H1 (cell line): ENCODE measurements around the gene TEAD4. TPM values are rescaled to one million over a fixed set of nuclear protein-coding genes. Genes with fewer than 3 reads are reported as not detected.

Source experiments
- CTCF ChIA-PET: fragments of 300-600 bp; sonication (Branson Sonifier 250); formaldehyde crosslinking; loops from one replicate; lab custom pipeline; 2021; ENCODE audit not compliant: partially characterized antibody; lab: Charles Lee
- POLR2A ChIA-PET: fragments of 300-600 bp; sonication (Branson Sonifier 250); formaldehyde crosslinking; loops from one replicate; lab custom pipeline; 2021; ENCODE audit warnings: inconsistent platforms; ENCODE audit not compliant: partially characterized antibody; lab: Charles Lee
- DNase-seq, 2 experiments: peaks; one replicate each; pipeline versions ENCODE4 v3.0.0 to v3.0.0-alpha.2; 2010 to 2022; ENCODE audit warnings: low spot score in 2 of 2, low read depth in 1 of 2, mixed read lengths in 1 of 2
- FAIRE-seq: peaks from 2 replicates; lab custom pipeline; 2011; peaks lifted over from hg19 to GRCh38; lab: Jason Lieb, UNC
- H2AFZ ChIP-seq: 2 replicates; pipeline ENCODE4 v1.8.1; 2012; ENCODE audit warnings: low read length, inconsistent platforms
- H2AK5ac ChIP-seq: 2 replicates; pipeline ENCODE4 v1.6.1; 2013; ENCODE audit warnings: low read depth, low read length
- H2BK120ac ChIP-seq: replicated peaks from 2 replicates; pipeline ENCODE3; 2013; ENCODE audit warnings: low read depth, low read length, inconsistent platforms
- H2BK12ac ChIP-seq: 2 replicates; pipeline ENCODE4 v1.6.1; 2013; ENCODE audit warnings: low read depth, low read length
- H2BK15ac ChIP-seq: 2 replicates; pipeline ENCODE4 v1.6.1; 2013; ENCODE audit warnings: low read length
- H2BK20ac ChIP-seq: 2 replicates; pipeline ENCODE4 v1.6.1; 2013; ENCODE audit warnings: low read length
- H2BK5ac ChIP-seq: 2 replicates; pipeline ENCODE4 v1.6.1; 2013; ENCODE audit warnings: low read depth, low read length
- H3K14ac ChIP-seq: 2 replicates; pipeline ENCODE4 v1.6.1; 2013; ENCODE audit warnings: inconsistent platforms; ENCODE audit not compliant: insufficient read length
- H3K18ac ChIP-seq: 2 replicates; pipeline ENCODE4 v1.6.1; 2013; ENCODE audit warnings: low read length; ENCODE audit errors: extremely low read depth
- H3K23ac ChIP-seq: 2 replicates; pipeline ENCODE4 v1.6.1; 2013; ENCODE audit warnings: inconsistent platforms; ENCODE audit not compliant: insufficient read length
- H3K23me2 ChIP-seq: 2 replicates; pipeline ENCODE4 v1.6.1; 2013; ENCODE audit warnings: low read depth, low read length
- H3K27ac ChIP-seq: 2 replicates; pipeline ENCODE4 v1.6.1; 2011; ENCODE audit warnings: low read depth, low read length, inconsistent platforms
- H3K27me3 ChIP-seq, 4 experiments: replicated peaks in 1 of 4; 1 replicate in 1 of 4; 2 replicates in 3 of 4; pipeline versions ENCODE4 v1.6.1 to v1.8.1; 2011 to 2013; ENCODE audit warnings: low read length in 3 of 4, mild to moderate bottlenecking in 3 of 4, inconsistent platforms in 2 of 4, mixed read lengths in 2 of 4, moderate library complexity in 1 of 4; ENCODE audit not compliant: control insufficient read depth in 3 of 4, insufficient read depth in 3 of 4; ENCODE audit errors: extremely low read depth in 1 of 4
- H3K36me3 ChIP-seq, 4 experiments: 2 replicates each; pipeline versions ENCODE4 v1.6.1 to v1.8.1; 2011 to 2013; ENCODE audit warnings: mild to moderate bottlenecking in 4 of 4, low read length in 3 of 4, moderate library complexity in 2 of 4, control low read depth in 1 of 4, inconsistent platforms in 1 of 4; ENCODE audit not compliant: insufficient read depth in 4 of 4, control insufficient read depth in 2 of 4
- H3K4ac ChIP-seq: replicated peaks from 2 replicates; pipeline ENCODE3; 2013; ENCODE audit warnings: low read length, low read depth, mixed read lengths, inconsistent platforms; ENCODE audit not compliant: insufficient read length
- H3K4me1 ChIP-seq, 4 experiments: replicated peaks in 1 of 4; 1 replicate in 1 of 4; 2 replicates in 3 of 4; pipeline versions ENCODE4 v1.6.1 to v1.8.1; 2011 to 2013; ENCODE audit warnings: low read length in 3 of 4, inconsistent platforms in 2 of 4, mixed read lengths in 1 of 4; ENCODE audit not compliant: insufficient read depth in 4 of 4, control insufficient read depth in 3 of 4
- H3K4me2 ChIP-seq, 2 experiments: 2 replicates each; pipeline versions ENCODE4 v1.6.1 to v1.8.1; 2011 to 2013; ENCODE audit warnings: low read depth in 2 of 2, low read length in 2 of 2, control low read depth in 1 of 2, inconsistent platforms in 1 of 2, mild to moderate bottlenecking in 1 of 2; ENCODE audit not compliant: insufficient read depth in 1 of 2
- H3K4me3 ChIP-seq, 4 experiments: fragments of 200-600, 300-600 bp in 1 of 4; sonication (generic), shearing (Covaris generic), sonication (Bioruptor Twin) in 1 of 4; 2 replicates each; pipeline versions ENCODE4 v1.5.1 to v1.8.1; 2011 to 2016; ENCODE audit warnings: low read length in 4 of 4, low read depth in 3 of 4, control low read depth in 2 of 4, inconsistent platforms in 2 of 4, mild to moderate bottlenecking in 2 of 4, mixed read lengths in 1 of 4, moderate library complexity in 1 of 4; ENCODE audit not compliant: insufficient read depth in 2 of 4; ENCODE audit errors: extremely low read depth in 1 of 4
- H3K56ac ChIP-seq: replicated peaks from 2 replicates; pipeline ENCODE3; 2013; ENCODE audit warnings: low read depth, mild to moderate bottlenecking, mixed read lengths, low read length, inconsistent platforms; ENCODE audit not compliant: insufficient read length
- H3K79me1 ChIP-seq: 2 replicates; pipeline ENCODE4 v1.6.1; 2013; ENCODE audit warnings: low read depth, low read length, control low read depth
- H3K79me2 ChIP-seq, 2 experiments: 2 replicates each; pipeline versions ENCODE4 v1.6.1 to v1.8.1; 2012 to 2013; ENCODE audit warnings: low read length in 2 of 2, mild to moderate bottlenecking in 2 of 2, inconsistent platforms in 1 of 2; ENCODE audit not compliant: insufficient read depth in 2 of 2, control insufficient read depth in 1 of 2
- H3K9ac ChIP-seq, 4 experiments: replicated peaks in 1 of 4; 1 replicate in 1 of 4; 2 replicates in 3 of 4; pipeline versions ENCODE4 v1.6.1 to v1.8.1; 2011 to 2013; ENCODE audit warnings: low read depth in 3 of 4, low read length in 3 of 4, control low read depth in 2 of 4, mild to moderate bottlenecking in 2 of 4, moderate library complexity in 2 of 4, inconsistent platforms in 1 of 4; ENCODE audit errors: extremely low read depth in 1 of 4
- H3K9me3 ChIP-seq, 2 experiments: 2 replicates each; pipeline versions ENCODE4 v1.6.1 to v1.8.1; 2012 to 2013; ENCODE audit warnings: mild to moderate bottlenecking in 2 of 2, moderate library complexity in 2 of 2, control low read depth in 1 of 2, inconsistent platforms in 1 of 2, low read depth in 1 of 2, low read length in 1 of 2, mixed read lengths in 1 of 2; ENCODE audit not compliant: insufficient read depth in 2 of 2
- H4K20me1 ChIP-seq, 2 experiments: replicated peaks in 1 of 2; 2 replicates each; pipeline versions ENCODE3 to v1.8.1; 2011 to 2013; ENCODE audit warnings: inconsistent platforms in 2 of 2, low read length in 2 of 2, mild to moderate bottlenecking in 1 of 2; ENCODE audit not compliant: insufficient read depth in 2 of 2, control insufficient read depth in 1 of 2
- H4K5ac ChIP-seq: 2 replicates; pipeline ENCODE4 v1.6.1; 2013; ENCODE audit warnings: low read length, low read depth, mixed read lengths, inconsistent platforms; ENCODE audit not compliant: insufficient read length
- H4K8ac ChIP-seq: 2 replicates; pipeline ENCODE4 v1.8.0; 2013; ENCODE audit warnings: mild to moderate bottlenecking, moderate library complexity, low read length, inconsistent platforms; ENCODE audit not compliant: insufficient read depth; ENCODE audit errors: extremely low read depth
- H4K91ac ChIP-seq: replicated peaks from 2 replicates; pipeline ENCODE3; 2013; ENCODE audit warnings: low read length, mixed read lengths, inconsistent platforms; ENCODE audit not compliant: insufficient read length
- POLR2AphosphoS5 ChIP-seq: IDR thresholded peaks from 2 replicates; pipeline ENCODE4 v1.6.1; 2011; ENCODE audit warnings: low read depth, low read length
- TEAD4 ChIP-seq: IDR thresholded peaks from 2 replicates; pipeline ENCODE4 v1.6.1; 2012; ENCODE audit warnings: low read depth, low read length, inconsistent platforms, mixed read lengths
- WGBS, 2 experiments: shearing (Covaris generic) in 1 of 2; methylation state at CpG; one replicate each; pipeline versions ENCODE4 v1.1.6 to v1.1.7; 2013 to 2015; ENCODE audit warnings: low lambda C conversion rate in 2 of 2, mixed read lengths in 2 of 2, inconsistent platforms in 1 of 2, low coverage in 1 of 2, missing lambda C conversion rate in 1 of 2; ENCODE audit not compliant: insufficient replicate concordance in 2 of 2, insufficient coverage in 1 of 2, insufficient read length in 1 of 2; ENCODE audit errors: extremely low coverage in 1 of 2, missing lambda C conversion rate in 1 of 2; 5-methylcytosine and 5-hydroxymethylcytosine counted together
- polyA plus RNA-seq, 7 experiments: library from polyadenylated mRNA; depleted of rRNA in 3 of 7; stranded (reverse) in 5 of 7; unstranded in 2 of 7; fragments of >200 nt in 5 of 7; fragments of 200-250 nt in 2 of 7; gene quantifications; 1 replicate in 5 of 7; 2 replicates in 1 of 7; 4 replicates in 1 of 7; pipeline versions ENCODE4 v1.2.1 to v1.2.3, GENCODE V29; 2011 to 2013; ENCODE audit warnings: missing spikeins in 2 of 7, mixed read lengths in 2 of 7
- total RNA-seq: library from RNA; stranded (reverse); fragmentation: NEBNext Ultra II Directional; extraction: Animal tissue kit (Norgen Biotek cat#: 25700); gene quantifications from 2 replicates; pipeline ENCODE4 v1.2.1, GENCODE V29; 2021

TEAD4 gene
- total and polyA plus RNA-seq, 2 of the 8 experiments (the other 6 are each of a cell fraction or from before 2014, with no cell fraction given), result 56.7 to 116 TPM

DNA sequence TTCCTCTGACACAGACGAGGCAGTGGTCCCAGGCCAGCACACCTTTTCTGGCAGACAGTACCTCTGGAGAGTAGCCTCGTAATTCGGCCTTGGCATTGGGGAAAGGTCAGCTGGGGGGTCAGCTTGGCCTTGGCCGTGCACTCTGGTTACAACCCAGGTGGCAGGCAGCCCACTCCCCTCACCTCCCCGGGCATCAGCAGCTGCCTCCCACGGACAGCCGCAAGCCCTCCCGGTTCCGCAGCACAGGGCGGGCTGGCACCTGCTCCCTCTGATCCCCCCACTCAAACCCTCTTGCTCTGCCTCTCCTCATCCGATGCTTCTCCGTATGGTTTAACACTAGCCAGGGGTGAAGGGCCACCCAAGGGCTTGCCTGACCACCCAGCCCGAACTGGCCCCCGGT, 50.6 kb downstream of the TEAD4 start:
- ChIA-PET CTCF (interaction anchor here (1.1 to 1.2 kb wide), 2 partner anchors 9 to 24 kb away, joined by 3 to 5 read pairs; no protein-coding TSS in a partner anchor), POLR2A (interaction anchor here (1.1 to 1.3 kb wide), 3 partner anchors 20 to 34 kb away, joined by 3 read pairs; no protein-coding TSS in a partner anchor)
- FAIRE-seq (no peak), DNase-seq (no peak)
- H3K4me2 ChIP-seq, result no peak overlapping the region
- H3K79me1 ChIP-seq, result peaks cover 2% of the 10 kb centered on the region; the same call in 1 of the 2 replicates
- no peak overlapping the region for H3K4ac ChIP-seq
- no peak overlapping the region for H3K18ac ChIP-seq
- H3K27me3 ChIP-seq, result no peaks in the 10 kb centered on the region
- H2BK12ac ChIP-seq, result no peak overlapping the region
- peaks cover 2 to 8% of the 10 kb centered on the region in 2 experiments for H4K20me1 ChIP-seq
- no peak overlapping the region for H2BK120ac ChIP-seq
- H3K27ac ChIP-seq, result no peak overlapping the region
- H4K5ac ChIP-seq, result no peak overlapping the region
- no peaks in the 10 kb centered on the region; a peak in 1 of 7 replicates for H3K4me1 ChIP-seq
- no peak overlapping the region for H2AK5ac ChIP-seq
- TF ChIP-seq TEAD4, result no peak
- TF ChIP-seq POLR2AphosphoS5, result 0 out of 2 replicates have a peak, but pooled peaks have one; percentile 12
- WGBS, 2 experiments, result 89% methylated on average over 9 of the region's 14 CpGs; no CpG with 5 or more reads in 1 of the 2 experiments
- no peak overlapping the region for H4K91ac ChIP-seq
- no peak overlapping the region for H3K9ac ChIP-seq
- H3K14ac ChIP-seq, result no peak overlapping the region
- H3K23ac ChIP-seq, result no peak overlapping the region
- no peaks in the 10 kb centered on the region for H3K9me3 ChIP-seq
- no peak overlapping the region for H3K4me3 ChIP-seq
- no peak overlapping the region for H2BK15ac ChIP-seq
- H3K56ac ChIP-seq, result no peak overlapping the region
- no peak overlapping the region for H4K8ac ChIP-seq
- H2AFZ ChIP-seq, result no peak overlapping the region
- no peak overlapping the region for H2BK20ac ChIP-seq
- H3K79me2 ChIP-seq, result peaks cover 0 to 6% of the 10 kb centered on the region in 2 experiments; a peak in 1 of 4 replicates
- H3K23me2 ChIP-seq, result no peaks in the 10 kb centered on the region
- H3K36me3 ChIP-seq, result peaks cover 0 to 3% (median 3%) of the 10 kb centered on the region in 4 experiments; a peak in 4 of 8 replicates
- H2BK5ac ChIP-seq, result 0 out of 2 replicates have a peak overlapping the region, but pooled peaks have one; percentile 2
